Endothelial cell of umbilical vein (primary cell): ENCODE measurements around the gene NGEF. TPM values are rescaled to one million over a fixed set of nuclear protein-coding genes. Genes with fewer than 3 reads are reported as not detected.

Experiments used
- BruUV-seq: library from RNA; stranded (reverse); fragments of 400-500 nt; replicated peaks from 2 replicates; lab custom pipeline; 2021; lab: Mats Ljungman, UMichigan
- CTCF ChIA-PET: fragments of 300-600, 350-600 bp; sonication (Branson Sonifier 250); formaldehyde crosslinking; loops from one replicate; lab custom pipeline; 2021; ENCODE audit warnings: antibody characterized with exemption, inconsistent platforms; lab: Charles Lee
- POLR2A ChIA-PET: fragments of 300-600, 350-600 bp; sonication (Branson Sonifier 250); formaldehyde crosslinking; loops from one replicate; lab custom pipeline; 2021; ENCODE audit warnings: antibody characterized with exemption, inconsistent platforms; lab: Charles Lee
- DNase-seq: peaks from one replicate; pipeline ENCODE4 v3.0.0-alpha.2; 2011; ENCODE audit warnings: low read depth, low spot score
- FAIRE-seq: peaks from 2 replicates; lab custom pipeline; 2011; peaks lifted over from hg19 to GRCh38; lab: Jason Lieb, UNC
- H2AFZ ChIP-seq: 2 replicates; pipeline ENCODE4 v1.6.0; 2012; ENCODE audit warnings: low read depth, low read length, control low read depth, inconsistent platforms
- H3K27ac ChIP-seq: 2 replicates; pipeline ENCODE4 v1.5.1; 2011; ENCODE audit warnings: low read depth, mild to moderate bottlenecking, control low read depth, low read length, moderate library complexity; ENCODE audit not compliant: insufficient read depth
- H3K27me3 ChIP-seq, 2 experiments: 2 replicates each; pipeline versions ENCODE4 v1.6.0 to v1.6.1; 2011; ENCODE audit warnings: low read length in 2 of 2, mixed read lengths in 1 of 2; ENCODE audit not compliant: control insufficient read depth in 2 of 2, insufficient read depth in 2 of 2
- H3K36me3 ChIP-seq, 2 experiments: 2 replicates in 1 of 2; 3 replicates in 1 of 2; pipeline ENCODE4 v1.5.1; 2011; ENCODE audit warnings: low read length in 2 of 2, mild to moderate bottlenecking in 1 of 2, moderate library complexity in 1 of 2; ENCODE audit not compliant: control insufficient read depth in 2 of 2, insufficient read depth in 2 of 2; ENCODE audit errors: extremely low read depth in 1 of 2
- H3K4me1 ChIP-seq: 3 replicates; pipeline ENCODE4 v1.5.1; 2011; ENCODE audit warnings: mild to moderate bottlenecking, low read length; ENCODE audit not compliant: control insufficient read depth, insufficient read depth; ENCODE audit errors: extremely low read depth
- H3K4me2 ChIP-seq: 2 replicates; pipeline ENCODE4 v1.6.1; 2011; ENCODE audit warnings: low read length, control low read depth, mixed read lengths; ENCODE audit not compliant: insufficient read depth
- H3K4me3 ChIP-seq, 3 experiments: fragments of 200-600 bp in 1 of 3; sonication (generic), shearing (Covaris generic) in 1 of 3; replicated peaks in 1 of 3; 2 replicates each; pipeline ENCODE4 v1.5.1; 2011 to 2016; ENCODE audit warnings: control low read depth in 3 of 3, low read length in 3 of 3, mild to moderate bottlenecking in 2 of 3, inconsistent platforms in 1 of 3, low read depth in 1 of 3, moderate library complexity in 1 of 3; ENCODE audit not compliant: insufficient read depth in 1 of 3
- H3K79me2 ChIP-seq: 2 replicates; pipeline ENCODE4 v1.6.0; 2012; ENCODE audit warnings: low read length, inconsistent platforms; ENCODE audit not compliant: control insufficient read depth, insufficient read depth
- H3K9ac ChIP-seq: replicated peaks from 2 replicates; pipeline ENCODE3; 2011; ENCODE audit warnings: low read length, control low read depth; ENCODE audit not compliant: insufficient read depth; ENCODE audit errors: extremely low read depth
- H3K9me1 ChIP-seq: replicated peaks from 3 replicates; pipeline ENCODE4 v1.6.0; 2011; ENCODE audit warnings: mild to moderate bottlenecking, low read length; ENCODE audit not compliant: control insufficient read depth, insufficient read depth; ENCODE audit errors: extremely low read depth
- H3K9me3 ChIP-seq: replicated peaks from 2 replicates; pipeline ENCODE4 v1.5.1; 2012; ENCODE audit warnings: low read length, inconsistent platforms; ENCODE audit not compliant: control insufficient read depth, insufficient read depth
- H4K20me1 ChIP-seq: replicated peaks from 2 replicates; pipeline ENCODE3; 2011; ENCODE audit warnings: mild to moderate bottlenecking, low read length; ENCODE audit not compliant: control insufficient read depth, insufficient read depth; ENCODE audit errors: extremely low read depth
- EZH2 ChIP-seq: IDR thresholded peaks from 2 replicates; pipeline ENCODE4 v1.6.1; 2012; ENCODE audit warnings: borderline replicate concordance, low read depth, mild to moderate bottlenecking, moderate library complexity, low read length, inconsistent platforms; ENCODE audit not compliant: severe bottlenecking
- FOS ChIP-seq: IDR thresholded peaks from 2 replicates; pipeline ENCODE4 v1.6.1; 2011; ENCODE audit warnings: mild to moderate bottlenecking, low read length, moderate library complexity, borderline replicate concordance; ENCODE audit not compliant: insufficient read depth
- GATA2 ChIP-seq: IDR thresholded peaks from 2 replicates; pipeline ENCODE4 v1.7.0; 2011; ENCODE audit warnings: low read depth, mild to moderate bottlenecking, moderate library complexity, mixed read lengths, low read length; ENCODE audit not compliant: insufficient read length, insufficient read depth
- JUN ChIP-seq: IDR thresholded peaks from 2 replicates; pipeline ENCODE4 v1.6.1; 2011; ENCODE audit warnings: borderline replicate concordance, low read depth; ENCODE audit not compliant: insufficient read length, insufficient read depth
- MYC ChIP-seq: IDR thresholded peaks from one replicate; pipeline ENCODE4 v1.6.1; 2011; ENCODE audit warnings: mild to moderate bottlenecking, low read depth, low read length
- POLR2A ChIP-seq: IDR thresholded peaks from 2 replicates; pipeline ENCODE4 v1.6.1; 2012; ENCODE audit warnings: low read depth, mild to moderate bottlenecking, control low read depth, low read length
- POLR2AphosphoS5 ChIP-seq: IDR thresholded peaks from 2 replicates; pipeline ENCODE4 v1.6.1; 2012; ENCODE audit warnings: low read depth, mild to moderate bottlenecking, control low read depth, low read length, moderate library complexity; ENCODE audit not compliant: insufficient read depth
- dilution Hi-C: fragments of 300-500 bp; cut with MboI; formaldehyde crosslinking; loops from one replicate; pipeline ENCODE4 v1.15.0; 2019; ENCODE audit warnings: low sequenced_read_pairs; ENCODE audit not compliant: extremely low pct_ligation_motif_present
- intact Hi-C: fragments of 100-400 bp; cut with micrococcal nuclease; formaldehyde crosslinking; loops from one replicate; pipeline ENCODE4 v1.10.0; 2022
- polyA plus RNA-seq, 4 experiments: library from polyadenylated mRNA; depleted of rRNA in 3 of 4; stranded (reverse) in 3 of 4; unstranded in 1 of 4; fragments of >200 nt; gene quantifications; 2 replicates each; pipeline versions ENCODE4 v1.2.1 to v1.2.3, GENCODE V29; 2011 to 2012; ENCODE audit warnings: missing spikeins in 1 of 4
- total RNA-seq: library from RNA; stranded (reverse); gene quantifications from 2 replicates; pipeline ENCODE4 v1.2.3, GENCODE V29; 2021
- TF ChIP-seq, protein P1 (sequence below): IDR thresholded peaks from 2 replicates; pipeline ENCODE4 v1.6.1; 2011; ENCODE audit not compliant: insufficient read depth, insufficient read length
- TF ChIP-seq, protein P2 (sequence below), 2 donors: IDR thresholded peaks; 1 replicate in 1 of 2; 2 replicates in 1 of 2; pipeline ENCODE4 v1.5.1; 2011; ENCODE audit warnings: low read length in 2 of 2, mild to moderate bottlenecking in 2 of 2, moderate library complexity in 2 of 2, control low read depth in 1 of 2, inconsistent platforms in 1 of 2, low read depth in 1 of 2; ENCODE audit not compliant: insufficient read depth in 1 of 2; ENCODE audit errors: extremely low read depth in 1 of 2

Gene NGEF
- total and polyA plus RNA-seq, 2 donors (not counting 3 experiments of a cell fraction or from before 2014, with no cell fraction given) = 0.22 to 0.41 TPM

DNA sequence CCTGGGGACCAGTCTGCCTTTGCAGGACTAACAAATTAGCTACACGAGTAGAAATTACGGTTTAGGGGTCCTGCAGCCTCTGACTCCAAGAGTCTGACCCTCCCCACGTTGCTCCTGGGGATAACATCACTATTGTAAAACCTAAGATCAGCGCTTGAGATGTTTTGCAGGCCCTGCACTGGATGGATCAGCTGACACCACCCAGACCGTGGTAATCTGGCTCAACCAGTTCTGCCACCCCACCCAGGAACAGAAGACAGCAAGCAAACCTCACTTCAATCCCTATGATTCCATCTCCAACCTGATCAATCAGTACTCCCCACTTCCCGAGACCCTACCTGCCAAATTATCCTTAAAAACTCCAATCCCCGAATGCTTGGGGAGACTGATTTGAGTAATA, 31.7 kb downstream of the NGEF start:
- no peak overlapping the region for H3K27ac ChIP-seq
- no peaks in the 10 kb centered on the region for H3K9me1 ChIP-seq
- H3K4me2 ChIP-seq = no peak overlapping the region
- no peak for FAIRE-seq
- H3K4me1 ChIP-seq = no peaks in the 10 kb centered on the region
- no peaks in the 10 kb centered on the region for H3K36me3 ChIP-seq
- no TSS peak for BruUV-seq
- H3K9ac ChIP-seq = no peak overlapping the region
- H4K20me1 ChIP-seq = no peaks in the 10 kb centered on the region
- dilution Hi-C loops (no loop called here), intact Hi-C loops (loop anchor here (10.0 kb wide), 1 partner anchor 273 kb away; the partner anchor contains the start of gene ATG16L1)
- TF ChIP-seq EZH2 (no peak), MYC (no peak), FOS (no peak), POLR2A (no peak), POLR2AphosphoS5 (no peak), GATA2 (no peak), JUN (no peak)
- TF ChIP-seq, protein P1, sequence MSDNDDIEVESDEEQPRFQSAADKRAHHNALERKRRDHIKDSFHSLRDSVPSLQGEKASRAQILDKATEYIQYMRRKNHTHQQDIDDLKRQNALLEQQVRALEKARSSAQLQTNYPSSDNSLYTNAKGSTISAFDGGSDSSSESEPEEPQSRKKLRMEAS = no peak
- TF ChIP-seq, protein P2, sequence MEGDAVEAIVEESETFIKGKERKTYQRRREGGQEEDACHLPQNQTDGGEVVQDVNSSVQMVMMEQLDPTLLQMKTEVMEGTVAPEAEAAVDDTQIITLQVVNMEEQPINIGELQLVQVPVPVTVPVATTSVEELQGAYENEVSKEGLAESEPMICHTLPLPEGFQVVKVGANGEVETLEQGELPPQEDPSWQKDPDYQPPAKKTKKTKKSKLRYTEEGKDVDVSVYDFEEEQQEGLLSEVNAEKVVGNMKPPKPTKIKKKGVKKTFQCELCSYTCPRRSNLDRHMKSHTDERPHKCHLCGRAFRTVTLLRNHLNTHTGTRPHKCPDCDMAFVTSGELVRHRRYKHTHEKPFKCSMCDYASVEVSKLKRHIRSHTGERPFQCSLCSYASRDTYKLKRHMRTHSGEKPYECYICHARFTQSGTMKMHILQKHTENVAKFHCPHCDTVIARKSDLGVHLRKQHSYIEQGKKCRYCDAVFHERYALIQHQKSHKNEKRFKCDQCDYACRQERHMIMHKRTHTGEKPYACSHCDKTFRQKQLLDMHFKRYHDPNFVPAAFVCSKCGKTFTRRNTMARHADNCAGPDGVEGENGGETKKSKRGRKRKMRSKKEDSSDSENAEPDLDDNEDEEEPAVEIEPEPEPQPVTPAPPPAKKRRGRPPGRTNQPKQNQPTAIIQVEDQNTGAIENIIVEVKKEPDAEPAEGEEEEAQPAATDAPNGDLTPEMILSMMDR (IDR thresholded peaks at IDR 0.05; ENCODE audit: extremely low read depth in 1 of 2, insufficient read depth in 1 of 2, low read depth in 1 of 2, low read length in 2 of 2) = no peak
- H3K79me2 ChIP-seq = no peaks in the 10 kb centered on the region
- CTCF ChIA-PET = interaction anchor here (2.4 to 2.5 kb wide), 2 partner anchors 48 to 73 kb away, joined by 11 to 12 read pairs; no protein-coding TSS in a partner anchor
- no peak for DNase-seq
- no peaks in the 10 kb centered on the region for H3K9me3 ChIP-seq
- peaks cover 0 to 2% of the 10 kb centered on the region in 2 experiments for H3K27me3 ChIP-seq
- no peak overlapping the region for H2AFZ ChIP-seq
- POLR2A ChIA-PET = no interaction called here
- H3K4me3 ChIP-seq = no peak overlapping the region
